Measurements from ENCODE around the gene ITPKA.

DNA sequence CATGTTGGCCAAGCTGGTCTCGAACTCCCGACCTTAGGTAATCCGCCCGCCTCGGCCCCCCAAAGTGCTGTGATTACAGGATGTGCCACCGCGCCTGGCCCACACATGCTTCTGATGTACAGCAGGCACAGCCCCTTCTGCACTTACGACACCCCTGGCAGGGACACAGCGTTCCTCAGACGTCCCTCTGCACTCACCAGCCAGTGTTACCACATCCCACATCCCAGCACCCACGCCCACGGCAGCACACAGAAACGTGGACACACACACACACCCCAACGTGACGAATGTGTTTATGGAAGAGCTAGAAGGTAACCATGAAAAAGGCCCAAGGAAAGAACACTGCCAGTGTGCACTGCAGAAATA, 51.0 kb downstream of the ITPKA start:
- TF ChIP-seq, protein P1, sequence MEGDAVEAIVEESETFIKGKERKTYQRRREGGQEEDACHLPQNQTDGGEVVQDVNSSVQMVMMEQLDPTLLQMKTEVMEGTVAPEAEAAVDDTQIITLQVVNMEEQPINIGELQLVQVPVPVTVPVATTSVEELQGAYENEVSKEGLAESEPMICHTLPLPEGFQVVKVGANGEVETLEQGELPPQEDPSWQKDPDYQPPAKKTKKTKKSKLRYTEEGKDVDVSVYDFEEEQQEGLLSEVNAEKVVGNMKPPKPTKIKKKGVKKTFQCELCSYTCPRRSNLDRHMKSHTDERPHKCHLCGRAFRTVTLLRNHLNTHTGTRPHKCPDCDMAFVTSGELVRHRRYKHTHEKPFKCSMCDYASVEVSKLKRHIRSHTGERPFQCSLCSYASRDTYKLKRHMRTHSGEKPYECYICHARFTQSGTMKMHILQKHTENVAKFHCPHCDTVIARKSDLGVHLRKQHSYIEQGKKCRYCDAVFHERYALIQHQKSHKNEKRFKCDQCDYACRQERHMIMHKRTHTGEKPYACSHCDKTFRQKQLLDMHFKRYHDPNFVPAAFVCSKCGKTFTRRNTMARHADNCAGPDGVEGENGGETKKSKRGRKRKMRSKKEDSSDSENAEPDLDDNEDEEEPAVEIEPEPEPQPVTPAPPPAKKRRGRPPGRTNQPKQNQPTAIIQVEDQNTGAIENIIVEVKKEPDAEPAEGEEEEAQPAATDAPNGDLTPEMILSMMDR (IDR thresholded peaks at IDR 0.05): no peak
- no peak for TF ChIP-seq POLR2A (IDR thresholded peaks at IDR 0.05)
